ENCODE data around the gene TAS2R50. TPM values are rescaled to one million over a fixed set of nuclear protein-coding genes. Genes with fewer than 3 reads are reported as not detected.
"Not testable (repeated sequence)": the region's sequence is repeated elsewhere in the genome, so short reads cannot be mapped to it uniquely, and the experiment has no call there.

TAS2R50 gene
- polyA plus RNA-seq = under 1 TPM in 2 of 3 donors, not detected in 1; 0.06 to 0.67 TPM

- 47 to 64% (median 48%) methylated on average over 2 of the region's 2 CpGs for WGBS, 3 donors
- H3K27ac ChIP-seq (ENCODE audit: low read depth, low read length) = no peak within 1 kb of the TSS
These were observed at the start of gene TAS2R50 for GRCh38 chr12:10986812-10987211. TAS2R50 (minus strand) TSS chr12:10986912; CDS start chr12:10986860, 52 bp downstream.

- no CpG with 5 or more reads among the region's 3 CpGs for WGBS, 3 donors
- not testable (repeated sequence) for H3K27ac ChIP-seq (ENCODE audit: low read depth, low read length)
These were observed 47.2 kb upstream of the TAS2R50 start for GRCh38 chr12:11033959-11034358.

GRCh38 chr12:11031307-11031706 lies 44.6 kb upstream of the TAS2R50 start, which contains the start of gene TAS2R31:
TAS2R31 (minus strand) TSS chr12:11031407; CDS start chr12:11031335, 72 bp downstream.
- WGBS, 3 donors = 97 to 99% (median 98%) methylated on average over 6 of the region's 6 CpGs
- H3K27ac ChIP-seq (ENCODE audit: low read depth, low read length) = no peak within 1 kb of the TSS

- 93 to 95% (median 94%) methylated on average over 6 of the region's 6 CpGs for WGBS, 3 donors
These were observed 39.4 kb upstream of the TAS2R50 start for GRCh38 chr12:11026118-11026517.

GRCh38 chr12:11023387-11023786 lies 36.7 kb upstream of the TAS2R50 start:
- WGBS, 3 donors = 53 to 91% (median 84%) methylated on average over 2 of the region's 2 CpGs
- H3K27ac ChIP-seq (ENCODE audit: low read depth, low read length) = no peak overlapping the region

More at GRCh38 chr12:11026118-11026517, 39.4 kb upstream of the TAS2R50 start:
- no peak overlapping the region for H3K27ac ChIP-seq (ENCODE audit: low read depth, low read length)

- 89 to 95% (median 94%) methylated on average over 1 of the region's 1 CpG for WGBS, 3 donors
- H3K27ac ChIP-seq (ENCODE audit: low read depth, low read length) = no peak within 1 kb of the TSS
These were observed 35.8 kb upstream of the TAS2R50 start, which contains the start of gene TAS2R19 for GRCh38 chr12:11022520-11022919. TAS2R19 (minus strand) TSS chr12:11022620; CDS start chr12:11022571, 49 bp downstream.

GRCh38 chr12:11016937-11017336 lies 30.2 kb upstream of the TAS2R50 start:
- 93 to 98% (median 98%) methylated on average over 1 of the region's 1 CpG for WGBS, 3 donors
- no peak overlapping the region for H3K27ac ChIP-seq (ENCODE audit: low read depth, low read length)

- 79 to 83% (median 79%) methylated on average over 4 of the region's 4 CpGs for WGBS, 3 donors
- H3K27ac ChIP-seq (ENCODE audit: low read depth, low read length) = no peak overlapping the region
These were observed 29.2 kb upstream of the TAS2R50 start for GRCh38 chr12:11015775-11016430.

GRCh38 chr12:11014234-11014633 lies 27.5 kb upstream of the TAS2R50 start:
- no peak overlapping the region for H3K27ac ChIP-seq (ENCODE audit: low read depth, low read length)

- no peak overlapping the region for H3K27ac ChIP-seq (ENCODE audit: low read depth, low read length)
- 97 to 100% (median 100%) methylated on average over 1 of the region's 1 CpG for WGBS, 3 donors
These were observed 20.9 kb upstream of the TAS2R50 start for GRCh38 chr12:11007608-11008007.

GRCh38 chr12:10998204-10998603 lies 11.5 kb upstream of the TAS2R50 start, which contains the start of gene TAS2R20:
TAS2R20 (minus strand) TSS chr12:10998304; CDS start chr12:10997875, 429 bp downstream.
- H3K27ac ChIP-seq (ENCODE audit: low read depth, low read length) = no peak within 1 kb of the TSS

- 93 to 100% (median 96%) methylated on average over 3 of the region's 3 CpGs for WGBS, 3 donors
- H3K27ac ChIP-seq (ENCODE audit: low read depth, low read length) = no peak overlapping the region
These were observed 7.6 kb upstream of the TAS2R50 start for GRCh38 chr12:10994307-10994706.

- WGBS, 3 donors = 92 to 97% (median 96%) methylated on average over 2 of the region's 2 CpGs
These were observed 2.4 kb upstream of the TAS2R50 start for GRCh38 chr12:10989107-10989506.

GRCh38 chr12:10982244-10982643 lies 4.5 kb downstream of the TAS2R50 start:
- no peak overlapping the region for H3K27ac ChIP-seq (ENCODE audit: low read depth, low read length)
- WGBS, 3 donors = 88 to 90% (median 90%) methylated on average over 5 of the region's 5 CpGs

More at GRCh38 chr12:10989107-10989506, 2.4 kb upstream of the TAS2R50 start:
- no peak overlapping the region for H3K27ac ChIP-seq (ENCODE audit: low read depth, low read length)

- 86 to 95% (median 86%) methylated on average over 3 of the region's 3 CpGs for WGBS, 3 donors
- H3K27ac ChIP-seq (ENCODE audit: low read depth, low read length) = no peak overlapping the region
These were observed 11.7 kb downstream of the TAS2R50 start for GRCh38 chr12:10974965-10975364.

GRCh38 chr12:10968765-10969456 lies 17.8 kb downstream of the TAS2R50 start:
- no peak overlapping the region for H3K27ac ChIP-seq (ENCODE audit: low read depth, low read length)
- WGBS, 3 donors = 68 to 80% (median 73%) methylated on average over 15 of the region's 15 CpGs

GRCh38 chr12:10967409-10967808 lies 19.3 kb downstream of the TAS2R50 start:
- WGBS, 3 donors = 59 to 80% (median 69%) methylated on average over 2 of the region's 2 CpGs
- H3K27ac ChIP-seq (ENCODE audit: low read depth, low read length) = no peak overlapping the region

- H3K27ac ChIP-seq (ENCODE audit: low read depth, low read length) = no peak overlapping the region
These were observed 20.4 kb downstream of the TAS2R50 start for GRCh38 chr12:10966314-10966713.

GRCh38 chr12:10965476-10965875 lies 21.2 kb downstream of the TAS2R50 start:
- no peak overlapping the region for H3K27ac ChIP-seq (ENCODE audit: low read depth, low read length)
- WGBS, 3 donors = 89 to 100% (median 94%) methylated on average over 1 of the region's 1 CpG

GRCh38 chr12:10960211-10960610 lies 26.5 kb downstream of the TAS2R50 start:
- H3K27ac ChIP-seq (ENCODE audit: low read depth, low read length) = no peak overlapping the region
- WGBS, 3 donors = 72 to 84% (median 72%) methylated on average over 4 of the region's 4 CpGs
